Measurements from ENCODE around the gene EZH1. TPM values are rescaled to one million over a fixed set of nuclear protein-coding genes. Genes with fewer than 3 reads are reported as not detected.

Gene EZH1
- total and polyA plus RNA-seq, 4 donors: 22.4 to 72.4 (median 52.1) TPM

DNA sequence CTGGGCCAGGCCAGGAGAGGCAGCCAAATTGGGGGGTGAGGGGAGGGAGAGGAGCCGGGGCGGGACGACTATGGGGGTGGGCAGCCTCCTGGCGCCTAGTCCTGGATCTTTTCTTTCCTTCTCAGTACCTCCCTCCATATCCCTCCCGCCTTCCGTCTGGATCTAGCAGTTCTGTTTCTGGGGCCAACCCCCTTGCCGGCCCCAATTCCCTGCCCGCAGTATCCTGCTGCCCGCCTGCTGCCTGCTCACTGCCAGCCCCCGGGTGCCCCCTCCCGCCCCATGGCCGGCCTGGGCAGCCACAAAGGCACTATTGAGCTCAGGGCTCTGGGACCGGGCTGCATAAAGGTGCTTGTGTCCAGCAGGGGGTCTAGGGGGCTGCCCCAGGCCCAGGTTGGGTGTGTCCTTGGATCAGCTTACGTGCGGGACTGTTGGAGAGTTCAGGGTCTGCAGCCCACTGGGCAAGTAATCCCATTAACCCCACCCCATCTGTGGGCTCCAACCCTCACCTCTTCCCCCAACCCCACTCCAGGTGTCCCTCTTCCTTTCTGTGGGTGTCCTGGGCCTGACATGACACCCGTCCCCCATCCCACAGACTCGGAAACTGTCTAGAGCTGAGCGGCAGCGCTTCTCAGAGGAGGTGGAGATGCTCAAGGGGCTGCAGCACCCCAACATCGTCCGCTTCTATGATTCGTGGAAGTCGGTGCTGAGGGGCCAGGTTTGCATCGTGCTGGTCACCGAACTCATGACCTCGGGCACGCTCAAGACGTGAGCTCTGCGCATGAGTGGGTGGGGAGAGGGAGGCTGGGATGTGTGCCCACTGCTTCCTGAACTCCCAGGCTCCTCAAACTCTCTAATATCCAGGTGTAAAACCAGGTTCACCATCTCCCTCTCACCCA lies 37.6 kb upstream of the EZH1 start:
- intact Hi-C loops (cut with DNase I): no loop called here
- ATAC-seq (ENCODE audit: low FRiP score) (no peak), DNase-seq (no peak)
- Histone ChIP-seq H3K9me3 (ENCODE audit: control insufficient read depth, low read length) (no peaks in the 10 kb centered on the region), H3K4me1 (ENCODE audit: control insufficient read depth in 1 of 2, insufficient read depth in 2 of 2, low read length in 2 of 2) (no peaks in the 10 kb centered on the region), H3K4me3 (ENCODE audit: low read length in 2 of 2) (no peak overlapping the region), H3K36me3 (ENCODE audit: control insufficient read depth in 1 of 2, insufficient read depth in 2 of 2, low read length in 1 of 2) (peaks cover 0 to 2% of the 10 kb centered on the region in 2 donors), H3K27me3 (ENCODE audit: control insufficient read depth in 1 of 2, insufficient read depth in 2 of 2, low read length in 1 of 2) (no peaks in the 10 kb centered on the region), H3K27ac (ENCODE audit: low read depth in 1 of 2, low read length in 2 of 2) (no peak overlapping the region)
- WGBS, 2 donors: 30 to 40% methylated on average over 29 of the region's 29 CpGs

- no peaks in the 10 kb centered on the region for H3K27me3 ChIP-seq (ENCODE audit: control insufficient read depth in 1 of 2, insufficient read depth in 2 of 2, low read length in 1 of 2)
- ATAC-seq (ENCODE audit: low FRiP score) (peak; percentile 19), DNase-seq (no peak)
- H3K27ac ChIP-seq (ENCODE audit: low read depth in 1 of 2, low read length in 2 of 2): no peak overlapping the region
- intact Hi-C loops (cut with DNase I): no loop called here
- WGBS, 2 donors: 30 to 36% methylated on average over 10 of the region's 10 CpGs
- H3K4me3 ChIP-seq (ENCODE audit: low read length in 2 of 2): no peak overlapping the region
- H3K4me1 ChIP-seq (ENCODE audit: control insufficient read depth in 1 of 2, insufficient read depth in 2 of 2, low read length in 2 of 2): no peaks in the 10 kb centered on the region
- H3K9me3 ChIP-seq (ENCODE audit: control insufficient read depth, low read length): no peaks in the 10 kb centered on the region
- H3K36me3 ChIP-seq (ENCODE audit: control insufficient read depth in 1 of 2, insufficient read depth in 2 of 2, low read length in 1 of 2): peaks cover 0 to 2% of the 10 kb centered on the region in 2 donors
Measured at GRCh38 chr17:42781639-42782165, 36.9 kb upstream of the EZH1 start.

DNA sequence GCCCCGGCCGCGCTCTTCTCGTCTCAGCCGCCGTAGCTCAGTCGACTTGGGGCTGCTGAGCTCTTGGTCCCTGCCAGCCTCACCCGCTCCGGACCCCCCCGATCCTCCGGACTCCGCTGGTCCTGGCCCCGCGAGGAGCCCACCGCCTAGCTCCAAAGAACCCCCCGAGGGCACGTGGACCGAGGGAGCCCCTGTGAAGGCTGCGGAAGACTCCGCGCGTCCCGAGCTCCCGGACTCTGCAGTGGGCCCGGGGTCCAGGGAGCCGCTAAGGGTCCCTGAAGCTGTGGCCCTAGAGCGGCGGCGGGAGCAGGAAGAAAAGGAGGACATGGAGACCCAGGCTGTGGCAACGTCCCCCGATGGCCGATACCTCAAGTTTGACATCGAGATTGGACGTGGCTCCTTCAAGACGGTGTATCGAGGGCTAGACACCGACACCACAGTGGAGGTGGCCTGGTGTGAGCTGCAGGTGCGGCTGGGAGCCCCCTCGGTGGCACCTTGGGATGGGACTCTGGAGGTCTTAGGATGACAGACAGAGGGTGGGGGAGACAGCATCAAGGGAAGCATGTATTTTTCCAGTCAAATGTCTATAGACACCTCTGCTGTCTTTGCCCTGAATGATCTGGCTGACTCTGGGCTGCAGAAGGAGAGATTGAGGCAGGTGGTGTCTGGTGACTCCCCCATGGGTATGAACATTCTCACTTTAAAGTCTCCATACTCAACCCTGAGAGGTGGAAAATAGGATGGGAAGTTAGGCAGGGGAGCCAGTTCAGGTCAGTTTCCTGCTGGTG lies 36.2 kb upstream of the EZH1 start:
- Histone ChIP-seq H3K4me1 (ENCODE audit: control insufficient read depth in 1 of 2, insufficient read depth in 2 of 2, low read length in 2 of 2) (no peaks in the 10 kb centered on the region), H3K36me3 (ENCODE audit: control insufficient read depth in 1 of 2, insufficient read depth in 2 of 2, low read length in 1 of 2) (peaks cover 0 to 2% of the 10 kb centered on the region in 2 donors), H3K4me3 (ENCODE audit: low read length in 2 of 2) (no peak overlapping the region), H3K27ac (ENCODE audit: low read depth in 1 of 2, low read length in 2 of 2) (no peak overlapping the region), H3K9me3 (ENCODE audit: control insufficient read depth, low read length) (no peaks in the 10 kb centered on the region), H3K27me3 (ENCODE audit: control insufficient read depth in 1 of 2, insufficient read depth in 2 of 2, low read length in 1 of 2) (no peaks in the 10 kb centered on the region)
- DNase-seq (no peak), ATAC-seq (ENCODE audit: low FRiP score) (no peak)
- WGBS, 2 donors: 6 to 8% methylated on average over 39 of the region's 39 CpGs
- intact Hi-C loops (cut with DNase I): no loop called here

GRCh38 chr17:42779936-42780850 lies 35.4 kb upstream of the EZH1 start, which contains the start of gene WNK4:
Gene WNK4 (plus strand): TSS chr17:42780610. CDS start chr17:42780699, 89 bp downstream.
- no peaks in the 10 kb centered on the region for H3K27me3 ChIP-seq (ENCODE audit: control insufficient read depth in 1 of 2, insufficient read depth in 2 of 2, low read length in 1 of 2)

DNA sequence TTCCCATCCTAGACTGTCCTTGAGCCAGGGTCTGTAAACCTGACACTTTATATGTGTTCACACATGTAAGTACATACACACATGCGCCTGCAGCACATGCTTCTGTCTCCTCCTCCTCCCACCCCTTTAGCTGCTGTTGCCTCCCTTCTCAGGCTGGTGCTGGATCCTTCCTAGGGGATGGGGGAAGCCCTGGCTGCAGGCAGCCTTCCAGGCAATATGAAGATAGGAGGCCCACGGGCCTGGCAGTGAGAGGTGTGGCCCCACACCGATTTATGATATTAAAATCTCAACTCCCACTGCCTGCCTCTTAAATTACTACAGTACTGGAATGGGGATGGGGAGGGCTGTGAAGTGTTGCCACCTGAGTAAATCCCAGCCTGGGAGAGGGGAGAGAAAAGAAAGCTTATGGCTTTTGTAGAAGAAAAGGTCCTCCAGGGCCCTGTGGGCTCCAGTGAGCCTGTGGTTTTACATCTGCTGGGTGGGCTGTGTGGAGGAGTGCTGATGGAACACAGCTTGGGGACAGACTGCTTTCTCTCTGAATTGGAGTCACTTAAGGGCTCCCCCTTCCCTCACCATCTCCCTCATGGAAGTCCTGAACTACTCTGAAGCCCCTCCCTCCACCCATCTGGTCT lies 34.6 kb upstream of the EZH1 start:
- WGBS, 2 donors: 70 to 71% methylated on average over 3 of the region's 3 CpGs
- H3K36me3 ChIP-seq (ENCODE audit: control insufficient read depth in 1 of 2, insufficient read depth in 2 of 2, low read length in 1 of 2): peaks cover 0 to 2% of the 10 kb centered on the region in 2 donors
- intact Hi-C loops (cut with DNase I): no loop called here

More at GRCh38 chr17:42779936-42780850, 35.4 kb upstream of the EZH1 start, which contains the start of gene WNK4:
- no peaks in the 10 kb centered on the region for H3K4me1 ChIP-seq (ENCODE audit: control insufficient read depth in 1 of 2, insufficient read depth in 2 of 2, low read length in 2 of 2)
- intact Hi-C loops (cut with DNase I): no loop called here
- peak within 1 kb of the TSS in 1 of 2 donors; percentile 16 for H3K4me3 ChIP-seq (ENCODE audit: low read length in 2 of 2)
- H3K27ac ChIP-seq (ENCODE audit: low read depth in 1 of 2, low read length in 2 of 2): no peak within 1 kb of the TSS
- WGBS, 2 donors: 5% methylated on average over 47 to 65 of the region's 65 CpGs
- no peaks in the 10 kb centered on the region for H3K9me3 ChIP-seq (ENCODE audit: control insufficient read depth, low read length)
- peaks cover 0 to 2% of the 10 kb centered on the region in 2 donors for H3K36me3 ChIP-seq (ENCODE audit: control insufficient read depth in 1 of 2, insufficient read depth in 2 of 2, low read length in 1 of 2)
- DNase-seq: peak in 1 of 2 donors; percentile 30
- ATAC-seq (ENCODE audit: low FRiP score): no peak

DNA sequence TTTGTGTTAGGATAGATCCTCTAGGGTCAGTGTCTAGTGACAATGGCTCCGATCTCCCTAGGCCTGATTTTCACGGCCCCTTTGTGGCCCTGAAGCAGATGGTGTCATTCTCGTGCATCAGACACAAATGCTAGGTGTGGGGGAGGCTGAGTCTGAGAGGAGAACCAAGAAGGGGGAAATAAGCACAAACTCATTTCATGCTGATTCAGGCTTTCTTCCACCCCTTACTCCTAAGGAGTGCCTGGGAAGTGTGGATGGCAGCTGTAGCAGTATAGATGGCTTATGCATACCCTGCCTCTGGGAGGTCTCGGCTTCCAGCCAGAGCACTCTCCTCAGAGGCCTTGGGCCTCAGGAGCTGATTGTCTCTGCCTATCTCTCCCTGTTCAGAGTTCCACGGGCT lies 33.7 kb upstream of the EZH1 start:
- no peak overlapping the region for H3K4me3 ChIP-seq (ENCODE audit: low read length in 2 of 2)
- ATAC-seq (ENCODE audit: low FRiP score) (no peak), DNase-seq (peak in 1 of 2 donors; percentile 46)
- 85 to 92% methylated on average over 5 of the region's 5 CpGs for WGBS, 2 donors
- H3K4me1 ChIP-seq (ENCODE audit: control insufficient read depth in 1 of 2, insufficient read depth in 2 of 2, low read length in 2 of 2): no peaks in the 10 kb centered on the region
- H3K9me3 ChIP-seq (ENCODE audit: control insufficient read depth, low read length): no peaks in the 10 kb centered on the region
- intact Hi-C loops (cut with DNase I): no loop called here
- no peaks in the 10 kb centered on the region for H3K27me3 ChIP-seq (ENCODE audit: control insufficient read depth in 1 of 2, insufficient read depth in 2 of 2, low read length in 1 of 2)
- no peak overlapping the region for H3K27ac ChIP-seq (ENCODE audit: low read depth in 1 of 2, low read length in 2 of 2)
- peaks cover 0 to 2% of the 10 kb centered on the region in 2 donors for H3K36me3 ChIP-seq (ENCODE audit: control insufficient read depth in 1 of 2, insufficient read depth in 2 of 2, low read length in 1 of 2)

More for the DNA sequence above, 34.6 kb upstream of the EZH1 start:
- H3K9me3 ChIP-seq (ENCODE audit: control insufficient read depth, low read length): no peaks in the 10 kb centered on the region
- H3K4me1 ChIP-seq (ENCODE audit: control insufficient read depth in 1 of 2, insufficient read depth in 2 of 2, low read length in 2 of 2): no peaks in the 10 kb centered on the region
- H3K4me3 ChIP-seq (ENCODE audit: low read length in 2 of 2): no peak overlapping the region
- no peak for ATAC-seq (ENCODE audit: low FRiP score)
- DNase-seq: peak in 1 of 2 donors; percentile 6
- no peak overlapping the region for H3K27ac ChIP-seq (ENCODE audit: low read depth in 1 of 2, low read length in 2 of 2)
- no peaks in the 10 kb centered on the region for H3K27me3 ChIP-seq (ENCODE audit: control insufficient read depth in 1 of 2, insufficient read depth in 2 of 2, low read length in 1 of 2)

DNA sequence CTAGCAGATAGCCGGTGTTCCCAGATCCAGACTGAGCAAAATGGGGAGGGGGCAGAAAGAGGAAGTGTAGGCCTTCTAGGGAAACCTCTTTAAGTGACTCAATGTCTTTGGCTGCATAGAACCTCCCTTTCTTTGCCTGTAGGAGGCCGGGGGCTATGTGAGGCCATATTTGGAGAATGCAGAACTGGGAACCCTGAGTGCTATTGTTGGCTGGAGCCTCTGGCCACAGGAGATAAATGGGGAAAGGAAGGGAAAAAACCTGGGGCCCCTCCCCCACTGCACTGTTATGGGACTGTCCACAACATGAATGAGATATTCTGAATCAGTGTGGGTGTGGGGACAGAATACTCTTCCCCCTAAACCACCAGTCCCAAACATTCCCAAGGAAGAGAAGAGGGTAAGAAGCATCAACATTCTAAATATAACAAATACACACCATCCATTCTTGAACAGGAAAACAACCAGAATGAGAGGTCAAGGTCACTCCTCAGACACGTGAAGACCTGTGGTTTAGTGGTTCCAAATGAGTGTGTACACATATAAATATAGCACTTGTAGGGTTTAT lies 30.8 kb upstream of the EZH1 start:
- intact Hi-C loops (cut with DNase I): no loop called here
- Histone ChIP-seq H3K27ac (ENCODE audit: low read depth in 1 of 2, low read length in 2 of 2) (no peak overlapping the region), H3K4me3 (ENCODE audit: low read length in 2 of 2) (no peak overlapping the region), H3K27me3 (ENCODE audit: control insufficient read depth in 1 of 2, insufficient read depth in 2 of 2, low read length in 1 of 2) (no peaks in the 10 kb centered on the region), H3K4me1 (ENCODE audit: control insufficient read depth in 1 of 2, insufficient read depth in 2 of 2, low read length in 2 of 2) (no peaks in the 10 kb centered on the region), H3K36me3 (ENCODE audit: control insufficient read depth in 1 of 2, insufficient read depth in 2 of 2, low read length in 1 of 2) (peaks cover 0 to 2% of the 10 kb centered on the region in 2 donors), H3K9me3 (ENCODE audit: control insufficient read depth, low read length) (no peaks in the 10 kb centered on the region)
- WGBS, 2 donors: 38 to 40% methylated on average over 3 of the region's 3 CpGs
- no peak for DNase-seq
- no peak for ATAC-seq (ENCODE audit: low FRiP score)
